Measurements from ENCODE around the gene AJAP1.

GRCh38 chr1:4676253-4676652, 21.8 kb downstream of the AJAP1 start:
- TF ChIP-seq, protein P1, sequence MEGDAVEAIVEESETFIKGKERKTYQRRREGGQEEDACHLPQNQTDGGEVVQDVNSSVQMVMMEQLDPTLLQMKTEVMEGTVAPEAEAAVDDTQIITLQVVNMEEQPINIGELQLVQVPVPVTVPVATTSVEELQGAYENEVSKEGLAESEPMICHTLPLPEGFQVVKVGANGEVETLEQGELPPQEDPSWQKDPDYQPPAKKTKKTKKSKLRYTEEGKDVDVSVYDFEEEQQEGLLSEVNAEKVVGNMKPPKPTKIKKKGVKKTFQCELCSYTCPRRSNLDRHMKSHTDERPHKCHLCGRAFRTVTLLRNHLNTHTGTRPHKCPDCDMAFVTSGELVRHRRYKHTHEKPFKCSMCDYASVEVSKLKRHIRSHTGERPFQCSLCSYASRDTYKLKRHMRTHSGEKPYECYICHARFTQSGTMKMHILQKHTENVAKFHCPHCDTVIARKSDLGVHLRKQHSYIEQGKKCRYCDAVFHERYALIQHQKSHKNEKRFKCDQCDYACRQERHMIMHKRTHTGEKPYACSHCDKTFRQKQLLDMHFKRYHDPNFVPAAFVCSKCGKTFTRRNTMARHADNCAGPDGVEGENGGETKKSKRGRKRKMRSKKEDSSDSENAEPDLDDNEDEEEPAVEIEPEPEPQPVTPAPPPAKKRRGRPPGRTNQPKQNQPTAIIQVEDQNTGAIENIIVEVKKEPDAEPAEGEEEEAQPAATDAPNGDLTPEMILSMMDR (IDR thresholded peaks at IDR 0.05) = no peak
- no peak for TF ChIP-seq POLR2A (IDR thresholded peaks at IDR 0.05)

All from testis (tissue), 2 donors.